DOHH2 (cell line): ENCODE data around the gene FSTL4.

Source experiments
- H3F3A ChIP-seq: fragments of 200-600 bp; sonication (generic), shearing (Covaris generic); 2 replicates; pipeline ENCODE4 v1.6.0; 2016; ENCODE audit warnings: antibody characterized with exemption, mild to moderate bottlenecking; ENCODE audit not compliant: control insufficient read depth, insufficient read depth
- H3K27ac ChIP-seq: fragments of 200-600 bp; sonication (generic); 2 replicates; pipeline ENCODE4 v1.5.1; 2014; ENCODE audit warnings: low read depth, mild to moderate bottlenecking, low read length, moderate library complexity
- H3K27me3 ChIP-seq: fragments of 200-600 bp; sonication (generic); 2 replicates; pipeline ENCODE4 v1.6.1; 2014; ENCODE audit warnings: mild to moderate bottlenecking, low read length, mixed read lengths; ENCODE audit not compliant: control insufficient read depth
- H3K36me3 ChIP-seq: fragments of 200-600 bp; sonication (generic); 2 replicates; pipeline ENCODE4 v1.6.1; 2014; ENCODE audit warnings: mild to moderate bottlenecking, low read length, moderate library complexity, mixed read lengths; ENCODE audit not compliant: control insufficient read depth
- H3K4me1 ChIP-seq: fragments of 200-600 bp; sonication (generic); 2 replicates; pipeline ENCODE4 v1.6.1; 2014; ENCODE audit warnings: mild to moderate bottlenecking, low read length, mixed read lengths; ENCODE audit not compliant: control insufficient read depth
- H3K4me2 ChIP-seq: fragments of 200-600 bp; sonication (generic); 2 replicates; pipeline ENCODE4 v1.6.0; 2014; ENCODE audit warnings: mild to moderate bottlenecking, low read length, moderate library complexity
- H3K4me3 ChIP-seq: fragments of 200-600 bp; sonication (generic); 2 replicates; pipeline ENCODE4 v1.5.1; 2014; ENCODE audit warnings: mild to moderate bottlenecking, low read length, mixed read lengths
- H3K79me2 ChIP-seq: fragments of 200-600 bp; sonication (generic); 2 replicates; pipeline ENCODE4 v1.6.1; 2014; ENCODE audit warnings: mild to moderate bottlenecking, low read length, mixed read lengths; ENCODE audit not compliant: control insufficient read depth
- H3K9me2 ChIP-seq: fragments of 200-600 bp; sonication (generic); replicated peaks from 2 replicates; pipeline ENCODE4 v1.6.1; 2014; ENCODE audit warnings: mild to moderate bottlenecking, low read length, mixed read lengths; ENCODE audit not compliant: control insufficient read depth
- H3K9me3 ChIP-seq: fragments of 200-600 bp; sonication (generic); 2 replicates; pipeline ENCODE4 v1.6.1; 2014; ENCODE audit warnings: antibody characterized with exemption, low read length, mixed read lengths; ENCODE audit not compliant: control insufficient read depth, insufficient read depth
- H4K20me1 ChIP-seq: fragments of 200-600 bp; sonication (generic); 2 replicates; pipeline ENCODE4 v1.6.0; 2014; ENCODE audit warnings: low read depth, mild to moderate bottlenecking, antibody characterized with exemption, low read length, moderate library complexity; ENCODE audit not compliant: control insufficient read depth, insufficient read depth
- CTCF ChIP-seq: fragments of 200-600 bp; sonication (generic); IDR thresholded peaks from one replicate; pipeline ENCODE4 v1.5.1; 2014; ENCODE audit warnings: antibody characterized with exemption, mild to moderate bottlenecking, low read depth, low read length; ENCODE audit not compliant: poor library complexity, severe bottlenecking
- EZH2phosphoT487 ChIP-seq: fragments of 200-600 bp; sonication (generic); IDR thresholded peaks from 2 replicates; pipeline ENCODE4 v1.6.1; 2017; ENCODE audit warnings: borderline replicate concordance, mild to moderate bottlenecking, antibody characterized with exemption, low read length, moderate library complexity, mixed read lengths

FSTL4 gene

DNA sequence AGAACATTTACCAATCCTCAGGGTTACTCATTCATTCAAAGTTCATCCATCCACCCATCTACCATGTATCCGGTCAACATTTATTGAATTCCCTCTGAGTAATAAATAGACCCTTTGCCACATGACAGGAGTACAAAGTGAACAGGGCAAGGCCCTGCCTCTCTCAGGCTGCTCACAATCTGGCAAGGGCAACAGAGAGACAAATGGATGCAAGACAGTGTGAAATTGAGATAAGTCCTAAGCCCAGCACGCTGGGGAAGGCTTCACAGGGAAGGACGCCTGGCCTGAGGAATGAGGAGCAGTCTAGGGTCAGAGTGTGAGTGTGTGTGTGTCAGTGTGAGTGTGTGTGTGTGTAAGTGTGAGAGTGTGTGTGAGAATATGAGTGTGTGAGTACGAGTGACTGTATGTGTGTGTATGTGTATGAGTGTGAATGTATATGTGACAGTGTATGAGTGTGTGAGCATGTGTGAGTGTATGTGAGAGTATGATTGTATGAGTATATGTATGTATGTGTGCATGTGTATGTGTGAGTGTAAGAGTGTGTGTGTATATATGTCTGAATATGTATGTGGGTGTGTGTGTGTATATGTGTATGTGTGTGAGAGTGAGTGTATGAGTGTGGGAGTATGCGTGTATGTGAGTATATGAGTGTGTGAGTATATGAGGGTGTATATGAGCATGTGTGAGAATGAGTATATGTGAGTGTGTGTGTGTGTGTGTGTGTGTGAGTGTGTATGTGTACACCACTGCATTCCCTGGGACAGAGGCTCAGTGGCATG, 145.6 kb downstream of the FSTL4 start:
- H3K9me2 ChIP-seq, result no peaks in the 10 kb centered on the region
- no peaks in the 10 kb centered on the region for H3K4me1 ChIP-seq
- no peaks in the 10 kb centered on the region for H3K9me3 ChIP-seq
- no peak overlapping the region for H3K27ac ChIP-seq
- H3F3A ChIP-seq, result no peaks in the 10 kb centered on the region
- H4K20me1 ChIP-seq, result no peaks in the 10 kb centered on the region; the same call in 1 of the 2 replicates
- peaks cover 2% of the 10 kb centered on the region; the same call in 1 of the 2 replicates for H3K27me3 ChIP-seq
- no peak overlapping the region for H3K4me2 ChIP-seq
- TF ChIP-seq EZH2phosphoT487 (no peak), CTCF (no peak)
- H3K79me2 ChIP-seq, result no peaks in the 10 kb centered on the region
- H3K36me3 ChIP-seq, result no peaks in the 10 kb centered on the region
- no peak overlapping the region for H3K4me3 ChIP-seq

DNA sequence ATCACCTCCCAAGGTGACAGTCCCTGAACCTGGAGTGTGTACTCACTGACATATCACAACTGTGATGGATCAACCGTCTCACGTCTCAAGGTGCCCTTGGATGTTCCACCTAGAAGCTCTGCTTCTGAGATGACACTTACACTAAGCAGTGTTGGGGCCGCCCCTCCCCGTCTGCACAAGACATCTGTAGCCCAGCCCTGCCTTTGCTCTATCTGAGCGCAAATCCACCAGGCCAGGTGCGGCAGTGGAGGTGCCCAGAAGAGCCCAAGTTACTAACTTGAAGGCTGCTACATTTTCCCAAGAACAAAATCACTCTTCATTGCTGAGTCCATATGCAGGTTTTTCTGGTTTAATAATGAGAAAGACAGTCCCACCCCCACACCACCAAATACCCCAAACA, 148.3 kb downstream of the FSTL4 start:
- Histone ChIP-seq H3K79me2 (no peaks in the 10 kb centered on the region), H3K27me3 (no peaks in the 10 kb centered on the region), H3K9me2 (no peaks in the 10 kb centered on the region), H4K20me1 (no peaks in the 10 kb centered on the region; the same call in 1 of the 2 replicates), H3K4me3 (no peak overlapping the region), H3F3A (no peaks in the 10 kb centered on the region), H3K4me1 (no peaks in the 10 kb centered on the region), H3K9me3 (no peaks in the 10 kb centered on the region), H3K27ac (no peak overlapping the region), H3K4me2 (no peak overlapping the region), H3K36me3 (no peaks in the 10 kb centered on the region)
- TF ChIP-seq EZH2phosphoT487 (no peak), CTCF (no peak)

- H3K4me1 ChIP-seq, result no peaks in the 10 kb centered on the region
- no peak overlapping the region for H3K4me3 ChIP-seq
- H3F3A ChIP-seq, result no peaks in the 10 kb centered on the region
- H4K20me1 ChIP-seq, result no peaks in the 10 kb centered on the region; the same call in 1 of the 2 replicates
- no peak for TF ChIP-seq EZH2phosphoT487
- no peak for TF ChIP-seq CTCF
- H3K27ac ChIP-seq, result no peak overlapping the region
- H3K4me2 ChIP-seq, result no peak overlapping the region
- no peaks in the 10 kb centered on the region for H3K36me3 ChIP-seq
- no peaks in the 10 kb centered on the region for H3K9me2 ChIP-seq
- no peaks in the 10 kb centered on the region for H3K27me3 ChIP-seq
- H3K79me2 ChIP-seq, result no peaks in the 10 kb centered on the region
- H3K9me3 ChIP-seq, result no peaks in the 10 kb centered on the region
Measured at GRCh38 chr5:133461796-133462516, 150.4 kb downstream of the FSTL4 start.
